ENCODE measurements around the gene ARHGEF4. TPM values are rescaled to one million over a fixed set of nuclear protein-coding genes. Genes with fewer than 3 reads are reported as not detected.

ARHGEF4 gene
- total RNA-seq, 1 donor from 2014 or later = 9.4 TPM

- DNase-seq (ENCODE audit: low spot score) = no peak
Observed at GRCh38 chr2:130849896-130850787, 13.4 kb downstream of the ARHGEF4 start.

GRCh38 chr2:130850788-130851623 lies 14.3 kb downstream of the ARHGEF4 start:
- DNase-seq (ENCODE audit: low spot score) = no peak

GRCh38 chr2:130851624-130852382 lies 15.1 kb downstream of the ARHGEF4 start:
- DNase-seq (ENCODE audit: low spot score) = no peak

GRCh38 chr2:130852521-130853115 lies 15.9 kb downstream of the ARHGEF4 start:
- no peak for DNase-seq (ENCODE audit: low spot score)

- no peak for DNase-seq (ENCODE audit: low spot score)
Observed at GRCh38 chr2:130853391-130853790, 16.7 kb downstream of the ARHGEF4 start.

- no peak for DNase-seq (ENCODE audit: low spot score)
Observed at GRCh38 chr2:130854301-130854700, 17.6 kb downstream of the ARHGEF4 start.

GRCh38 chr2:130864830-130865800 lies 28.4 kb downstream of the ARHGEF4 start:
- no peak for DNase-seq (ENCODE audit: low spot score)

- peak; percentile 57 for DNase-seq (ENCODE audit: low spot score)
Observed at GRCh38 chr2:130869441-130870160, 32.9 kb downstream of the ARHGEF4 start.

GRCh38 chr2:130870161-130870485 lies 33.4 kb downstream of the ARHGEF4 start:
- no peak for DNase-seq (ENCODE audit: low spot score)

- DNase-seq (ENCODE audit: low spot score) = no peak
Observed at GRCh38 chr2:130870779-130871178, 34.1 kb downstream of the ARHGEF4 start.

GRCh38 chr2:130871843-130872740 lies 35.4 kb downstream of the ARHGEF4 start:
- peak; percentile 84 for DNase-seq (ENCODE audit: low spot score)

- DNase-seq (ENCODE audit: low spot score) = peak; percentile 80
Observed at GRCh38 chr2:130872741-130873125, 36.0 kb downstream of the ARHGEF4 start.

GRCh38 chr2:130873700-130874346 lies 37.1 kb downstream of the ARHGEF4 start:
- peak; percentile 82 for DNase-seq (ENCODE audit: low spot score)

- DNase-seq (ENCODE audit: low spot score) = peak; percentile 18
Observed at GRCh38 chr2:130874512-130874911, 37.8 kb downstream of the ARHGEF4 start.

- DNase-seq (ENCODE audit: low spot score) = peak; percentile 72
Observed at GRCh38 chr2:130875935-130876334, 39.2 kb downstream of the ARHGEF4 start.

- peak; percentile 55 for DNase-seq (ENCODE audit: low spot score)
Observed at GRCh38 chr2:130877258-130877657, 40.5 kb downstream of the ARHGEF4 start.

- peak; percentile 62 for DNase-seq (ENCODE audit: low spot score)
Observed at GRCh38 chr2:130878316-130878715, 41.6 kb downstream of the ARHGEF4 start.

GRCh38 chr2:130878933-130879332 lies 42.2 kb downstream of the ARHGEF4 start:
- peak; percentile 18 for DNase-seq (ENCODE audit: low spot score)

All from mesenteric fat pad (tissue), 1 donor.